Measurements from ENCODE around the gene ACTR8.
"Not testable (repeated sequence)": the region's sequence is repeated elsewhere in the genome, so short reads cannot be mapped to it uniquely, and the experiment has no call there.

The ACTR8 gene

GRCh38 chr3:53881691-53882593, at the start of gene ACTR8:
Gene ACTR8 (minus strand): TSS chr3:53882152. CDS start chr3:53882101, 51 bp downstream.
- peak; percentile 73 for DNase-seq

GRCh38 chr3:53927208-53927872, 45.4 kb upstream of the ACTR8 start:
- not testable (repeated sequence) for DNase-seq

- no peak for DNase-seq
Observed at GRCh38 chr3:53921296-53921695, 39.3 kb upstream of the ACTR8 start.

- DNase-seq: no peak
Observed at GRCh38 chr3:53919741-53920140, 37.8 kb upstream of the ACTR8 start.

- no peak for DNase-seq
Observed at GRCh38 chr3:53913401-53913800, 31.4 kb upstream of the ACTR8 start.

GRCh38 chr3:53902711-53903110, 20.8 kb upstream of the ACTR8 start:
- no peak for DNase-seq

- no peak for DNase-seq
Observed at GRCh38 chr3:53902067-53902466, 20.1 kb upstream of the ACTR8 start.

GRCh38 chr3:53900666-53901331, 18.8 kb upstream of the ACTR8 start:
- no peak for DNase-seq

GRCh38 chr3:53899750-53900149, 17.8 kb upstream of the ACTR8 start:
- DNase-seq: no peak

- DNase-seq: no peak
Observed at GRCh38 chr3:53892286-53892637, 10.3 kb upstream of the ACTR8 start.

- DNase-seq: peak; percentile 96
Observed at GRCh38 chr3:53891497-53892285, 9.7 kb upstream of the ACTR8 start, which contains the start of gene SELENOK. Gene SELENOK (minus strand): TSS chr3:53891859.

- no peak for DNase-seq
Observed at GRCh38 chr3:53890726-53891475, 8.9 kb upstream of the ACTR8 start.

- no peak for DNase-seq
Observed at GRCh38 chr3:53888232-53888631, 6.3 kb upstream of the ACTR8 start.

GRCh38 chr3:53887446-53887845, 5.5 kb upstream of the ACTR8 start:
- no peak for DNase-seq

- DNase-seq: no peak
Observed at GRCh38 chr3:53885239-53885638, 3.3 kb upstream of the ACTR8 start.

- no peak for DNase-seq
Observed at GRCh38 chr3:53884623-53885022, 2.7 kb upstream of the ACTR8 start.

- no peak for DNase-seq
Observed at GRCh38 chr3:53883008-53883407, 1.1 kb upstream of the ACTR8 start.

GRCh38 chr3:53880396-53881345, 1.3 kb downstream of the ACTR8 start:
- DNase-seq: no peak

GRCh38 chr3:53865732-53866499, 16.0 kb downstream of the ACTR8 start:
- DNase-seq: no peak

- DNase-seq: no peak
Observed at GRCh38 chr3:53863145-53863544, 18.8 kb downstream of the ACTR8 start.

Data from NCI-H1092 treated with DMSO at 0.1 percent for 48 hours (cell line).